Measurements from ENCODE around the gene STX8.

The STX8 gene

GRCh38 chr17:9200699-9201359 is 374.8 kb downstream of the STX8 start:
- no peak overlapping the region for H3K4me3 ChIP-seq (replicated peaks; ENCODE audit: low read depth, low read length)
- H3K36me3 ChIP-seq (ENCODE audit: control insufficient read depth, insufficient read depth, low read length) = no peaks in the 10 kb centered on the region
- H3K27me3 ChIP-seq (replicated peaks; ENCODE audit: control insufficient read depth, insufficient read depth, low read length) = no peaks in the 10 kb centered on the region
- DNase-seq (ENCODE audit: extremely low read depth, insufficient read length) = no peak
- TF ChIP-seq CTCF (IDR thresholded peaks at IDR 0.05; ENCODE audit: insufficient read depth, low read length, poor library complexity, severe bottlenecking) = no peak
